GM19239 (cell line): ENCODE measurements around the gene F12.
"Not testable (repeated sequence)": the region's sequence is repeated elsewhere in the genome, so short reads cannot be mapped to it uniquely, and the experiment has no call there.

ENCODE experiments used
- DNase-seq: peaks from one replicate; pipeline ENCODE4 v3.0.0; 2011; ENCODE audit warnings: low spot score; ENCODE audit not compliant: insufficient read length
- FAIRE-seq: peaks from 2 replicates; lab custom pipeline; 2011; peaks lifted over from hg19 to GRCh38; lab: Jason Lieb, UNC

The F12 gene

GRCh38 chr5:177360740-177361139, 48.6 kb downstream of the F12 start:
- FAIRE-seq, DNase-seq: not testable (repeated sequence)

DNA sequence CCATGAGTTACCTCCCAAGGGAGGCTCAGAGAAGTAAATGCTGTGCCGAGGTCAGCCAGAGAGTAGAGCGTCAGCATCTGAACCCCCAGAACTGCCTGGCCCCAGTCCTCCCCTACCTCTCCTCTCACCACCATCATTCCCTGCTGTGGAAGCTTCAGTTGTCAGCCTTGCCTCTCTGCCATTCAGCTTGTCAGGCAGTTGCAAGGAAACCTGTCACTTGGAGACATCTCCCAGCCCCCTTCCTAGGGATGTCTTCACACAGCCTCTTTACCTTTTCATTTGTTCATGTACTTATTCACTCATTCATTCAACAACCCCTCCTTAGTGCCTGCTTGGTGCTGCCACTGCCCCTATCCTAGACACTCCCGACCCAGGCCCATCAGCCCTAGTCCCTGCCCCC, 49.5 kb downstream of the F12 start:
- no peak for FAIRE-seq
- DNase-seq: no peak

DNA sequence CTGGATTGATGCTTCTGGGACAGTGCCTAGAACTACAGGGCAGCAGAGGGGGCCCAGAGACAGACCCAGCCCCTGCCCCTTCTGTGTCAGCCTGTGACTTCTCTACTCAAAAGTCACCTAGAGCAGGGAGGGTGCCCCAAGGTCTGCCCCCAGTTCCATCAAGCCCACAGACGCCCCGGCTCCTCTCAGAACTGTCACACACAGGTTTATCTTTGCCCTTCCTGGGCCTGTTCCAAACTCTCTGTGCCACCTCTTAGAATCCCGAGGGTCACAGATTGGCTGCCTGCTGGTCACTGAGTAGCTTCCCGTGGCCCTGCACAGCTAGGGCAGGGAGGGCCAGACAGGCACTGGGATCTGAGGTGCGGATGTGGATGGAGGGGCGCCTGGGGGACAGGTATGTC, 49.9 kb downstream of the F12 start:
- no peak for DNase-seq

GRCh38 chr5:177358370-177358819, 51.0 kb downstream of the F12 start:
- FAIRE-seq: peak; percentile 63
- DNase-seq: no peak

More for the DNA sequence above, 49.9 kb downstream of the F12 start:
- no peak for FAIRE-seq

DNA sequence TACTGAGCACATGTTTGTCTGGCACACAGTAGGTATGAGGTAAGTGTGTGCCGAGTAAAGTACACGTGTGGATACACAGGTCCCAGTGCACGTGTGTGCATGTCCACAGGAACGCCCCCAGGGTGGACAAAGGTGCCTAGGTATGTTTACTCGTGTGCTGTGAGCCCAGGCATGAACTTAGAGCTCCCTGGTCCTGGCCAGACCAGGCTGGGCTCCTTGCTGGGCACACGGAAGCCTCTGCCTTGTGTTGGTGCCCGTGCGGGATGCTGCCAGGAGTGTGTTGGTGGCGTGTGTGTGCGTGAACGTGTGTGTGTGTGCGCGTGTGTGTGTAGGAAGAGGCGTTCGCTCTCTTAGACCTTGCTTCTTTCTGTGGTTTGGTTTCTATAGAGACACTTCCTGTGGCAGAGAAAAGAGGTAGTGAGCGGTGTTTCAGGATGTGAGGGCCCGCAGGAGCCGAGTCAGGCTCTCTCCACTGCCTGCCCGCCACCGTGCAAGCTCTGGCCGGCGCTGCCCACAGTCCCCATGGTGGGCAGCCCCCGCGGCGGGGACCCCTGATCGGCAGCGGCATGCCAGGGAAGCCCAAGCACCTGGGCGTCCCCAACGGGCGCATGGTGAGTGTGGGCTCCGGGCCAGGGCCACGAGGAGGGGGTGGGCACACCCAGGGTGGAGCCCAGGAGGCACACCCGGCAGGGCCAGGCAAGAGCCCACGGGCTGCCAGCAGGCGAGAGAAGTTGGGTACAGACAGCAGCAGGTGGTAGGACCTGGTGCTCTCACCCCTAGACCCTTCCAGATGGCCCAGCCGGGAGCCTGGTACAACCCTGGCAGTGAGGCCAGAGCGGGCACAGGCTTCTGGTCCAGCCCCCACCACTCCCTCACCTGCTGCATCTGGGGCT, 51.7 kb downstream of the F12 start, which contains the start of gene RGS14:
RGS14 (plus strand) TSS at position 466 of the 893 bp plus-strand sequence; CDS start at position 567, 101 bp downstream.
- FAIRE-seq (peak; percentile 94), DNase-seq (peak; percentile 93)

DNA sequence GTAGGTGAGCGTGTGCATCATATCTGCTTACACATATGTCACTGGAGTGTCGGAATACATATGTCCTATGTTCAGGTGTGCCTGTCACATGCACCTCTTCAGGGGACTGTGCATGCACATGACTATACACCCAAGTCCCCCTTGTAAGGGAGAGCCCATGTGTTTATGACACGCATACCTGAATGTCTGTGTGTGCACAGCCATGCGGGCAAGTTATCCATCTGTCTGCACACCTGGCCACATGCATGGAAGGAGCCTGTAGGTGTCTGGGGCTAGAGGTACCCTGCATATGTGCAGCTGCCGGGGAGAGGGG, 52.3 kb downstream of the F12 start:
- no peak for FAIRE-seq
- no peak for DNase-seq

GRCh38 chr5:177356746-177357145, 52.6 kb downstream of the F12 start:
- no peak for FAIRE-seq
- no peak for DNase-seq

- FAIRE-seq: no peak
Observed at GRCh38 chr5:177355868-177356168, 53.5 kb downstream of the F12 start.

DNA sequence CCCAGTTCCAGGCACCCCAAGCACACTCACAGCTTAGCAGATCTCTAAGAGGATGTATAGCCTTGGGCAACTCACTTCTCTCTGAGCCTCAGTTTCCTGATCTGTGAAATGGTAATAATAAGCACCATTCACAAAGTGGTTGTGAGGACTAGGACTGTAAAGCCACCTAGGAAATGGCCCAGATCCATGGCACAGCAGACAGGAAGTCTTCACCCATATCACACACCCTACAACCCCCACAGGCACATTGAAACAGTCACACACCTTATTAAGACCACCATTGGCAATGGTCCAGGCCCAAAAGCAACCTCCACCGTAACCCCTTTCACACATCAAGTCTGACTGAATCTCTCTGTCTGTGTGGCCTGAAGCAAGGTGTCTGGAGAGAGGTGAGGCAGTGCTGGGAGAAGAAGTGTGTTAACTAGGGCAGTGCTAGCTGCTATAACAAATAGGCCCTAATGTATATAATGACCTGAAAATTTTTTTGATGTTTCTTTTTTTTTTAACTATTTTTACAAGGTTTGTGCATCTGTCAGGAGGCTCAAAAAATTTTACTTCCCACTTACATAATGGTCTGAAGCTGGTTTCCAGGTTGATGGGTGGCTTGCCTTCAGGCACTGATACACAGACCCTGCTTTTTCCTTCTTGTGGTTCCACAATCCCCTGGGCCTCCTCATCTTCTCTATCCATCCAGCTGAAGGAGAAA, 54.0 kb downstream of the F12 start:
- no peak for DNase-seq
- FAIRE-seq: no peak

More at GRCh38 chr5:177355868-177356168, 53.5 kb downstream of the F12 start:
- no peak for DNase-seq

GRCh38 chr5:177354711-177355110, 54.7 kb downstream of the F12 start:
- no peak for FAIRE-seq
- DNase-seq: no peak

DNA sequence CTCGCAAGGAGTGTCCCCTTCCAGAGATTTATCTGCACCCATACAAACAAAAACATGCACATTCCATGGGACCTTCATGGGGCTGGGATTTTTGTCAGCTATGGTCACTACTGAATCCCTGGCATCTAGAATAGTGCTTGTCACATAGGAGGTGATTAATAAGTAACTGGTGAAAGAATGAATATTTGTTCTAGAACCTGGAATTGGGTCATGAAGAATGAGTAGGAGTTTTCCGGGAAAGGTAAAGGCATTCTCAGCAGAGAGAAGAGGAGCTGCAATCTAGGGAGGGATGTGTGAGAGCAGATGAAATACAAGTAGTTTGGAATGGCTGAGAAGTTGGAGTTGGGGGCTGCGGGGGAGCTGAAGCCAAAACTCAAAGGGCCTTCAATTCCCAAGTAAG, 55.1 kb downstream of the F12 start:
- FAIRE-seq (no peak), DNase-seq (no peak)

DNA sequence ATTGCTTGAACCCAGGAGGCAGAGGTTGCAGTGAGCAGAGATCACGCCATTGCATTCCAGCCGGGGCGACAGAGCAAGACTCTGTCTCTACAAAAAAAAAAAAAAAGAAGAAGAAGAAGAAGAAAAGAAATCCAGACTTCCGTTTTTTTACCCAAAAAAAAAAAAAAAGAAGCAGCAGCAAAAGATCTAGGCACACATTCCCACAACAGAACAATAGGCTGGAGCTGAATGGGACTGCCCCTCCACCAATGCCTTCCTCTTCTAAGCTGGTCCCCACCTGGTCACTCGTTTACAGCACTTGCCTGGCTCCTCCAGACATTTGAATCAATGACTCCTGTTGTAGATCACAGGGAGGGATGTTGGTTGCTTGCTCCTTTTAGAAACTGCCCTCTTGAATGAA, 56.3 kb downstream of the F12 start:
- FAIRE-seq (no peak), DNase-seq (no peak)
